ENCODE measurements around the gene WBP2.

The WBP2 gene

GRCh38 chr17:75840799-75841164 lies 14.4 kb downstream of the WBP2 start:
- H3K27ac ChIP-seq (ENCODE audit: extremely low read depth, low read depth, low read length), result no peak overlapping the region
- H3K4me1 ChIP-seq (ENCODE audit: control insufficient read depth, insufficient read depth, low read length), result no peaks in the 10 kb centered on the region; the same call in 1 of the 2 replicates
- ChIA-PET CTCF (interaction anchor here (0.6 kb wide), 2 partner anchors 23 to 217 kb away, joined by 4 read pairs; no protein-coding TSS in a partner anchor), POLR2A (interaction anchor here (0.7 to 2.0 kb wide), 4 partner anchors 15 to 67 kb away, joined by 3 to 9 read pairs (median 4); partner anchors contain the start of gene WBP2)
- H3K4me3 ChIP-seq (ENCODE audit: low read depth, low read length), result no peak overlapping the region
- no peaks in the 10 kb centered on the region for H3K9me3 ChIP-seq (ENCODE audit: control insufficient read depth, insufficient read depth, low read depth, low read length)
- TF ChIP-seq ZNF202 (tag by site-specific recombination; IDR thresholded peaks at IDR 0.05; ENCODE audit: borderline replicate concordance), result no peak
- no peak for TF ChIP-seq ZNF510 (tag by site-specific recombination; IDR thresholded peaks at IDR 0.05; ENCODE audit: insufficient replicate concordance)
- no peak for TF ChIP-seq ZNF311 (tag by site-specific recombination; IDR thresholded peaks at IDR 0.05; ENCODE audit: borderline replicate concordance)
- TF ChIP-seq ZNF132 (tag by site-specific recombination; IDR thresholded peaks at IDR 0.05; ENCODE audit: borderline replicate concordance), result no peak
- TF ChIP-seq ZNF645 (tag by site-specific recombination; IDR thresholded peaks at IDR 0.05), result no peak
- no peak for TF ChIP-seq ZNF133 (tag by site-specific recombination; IDR thresholded peaks at IDR 0.05)
- no peak for TF ChIP-seq EGR2 (tag by site-specific recombination; IDR thresholded peaks at IDR 0.05; ENCODE audit: low read depth)
- no peak for TF ChIP-seq ZNF561 (tag by site-specific recombination; IDR thresholded peaks at IDR 0.05; ENCODE audit: borderline replicate concordance)
- TF ChIP-seq ZNF24 (tag by site-specific recombination; IDR thresholded peaks at IDR 0.05), result no peak
- no peak for TF ChIP-seq MZF1 (tag by site-specific recombination; IDR thresholded peaks at IDR 0.05; ENCODE audit: borderline replicate concordance)
- TF ChIP-seq ZSCAN5A (tag by site-specific recombination; IDR thresholded peaks at IDR 0.05), result no peak
- no peak for TF ChIP-seq ZNF623 (tag by site-specific recombination; IDR thresholded peaks at IDR 0.05)
- no peak for TF ChIP-seq ZNF521 (tag by site-specific recombination; IDR thresholded peaks at IDR 0.05)
- TF ChIP-seq ZNF585B (tag by site-specific recombination; IDR thresholded peaks at IDR 0.05), result no peak
- TF ChIP-seq MYNN (tag by site-specific recombination; IDR thresholded peaks at IDR 0.05; ENCODE audit: borderline replicate concordance), result no peak
- TF ChIP-seq ZNF449 (tag by site-specific recombination; IDR thresholded peaks at IDR 0.05), result no peak
- no peak for TF ChIP-seq ZFHX2 (tag by site-specific recombination; conservative IDR thresholded peaks at IDR 0.05)
- no peaks in the 10 kb centered on the region for H3K36me3 ChIP-seq (ENCODE audit: control insufficient read depth in 2 of 2, insufficient read depth in 1 of 2, low read length in 2 of 2)

GRCh38 chr17:75839942-75840798 lies 15.0 kb downstream of the WBP2 start:
- Histone ChIP-seq H3K9me3 (ENCODE audit: control insufficient read depth, insufficient read depth, low read depth, low read length) (no peaks in the 10 kb centered on the region), H3K4me3 (ENCODE audit: low read depth, low read length) (no peak overlapping the region), H3K4me1 (ENCODE audit: control insufficient read depth, insufficient read depth, low read length) (no peaks in the 10 kb centered on the region; the same call in 1 of the 2 replicates), H3K27ac (ENCODE audit: extremely low read depth, low read depth, low read length) (no peak overlapping the region), H3K36me3 (ENCODE audit: control insufficient read depth in 2 of 2, insufficient read depth in 1 of 2, low read length in 2 of 2) (no peaks in the 10 kb centered on the region)
- POLR2A ChIA-PET, result interaction anchor here (0.6 to 2.0 kb wide), 8 partner anchors 16 to 367 kb away, joined by 3 to 9 read pairs (median 4); partner anchors contain the start of genes UNK and WBP2
- CTCF ChIA-PET, result interaction anchor here (0.6 to 1.6 kb wide), 4 partner anchors 10 to 218 kb away, joined by 3 to 8 read pairs (median 4); no protein-coding TSS in a partner anchor
- no peak for TF ChIP-seq HOXA7 (CRISPR knock-in tag; IDR thresholded peaks at IDR 0.05; ENCODE audit: borderline replicate concordance)
- TF ChIP-seq ZIC2 (tag by site-specific recombination; IDR thresholded peaks at IDR 0.05), result no peak
- no peak for TF ChIP-seq TRIM28 (IDR thresholded peaks at IDR 0.05; ENCODE audit: borderline replicate concordance, low read length)
- no peak for TF ChIP-seq SCRT1 (tag by site-specific recombination; IDR thresholded peaks at IDR 0.05; ENCODE audit: borderline replicate concordance)
- TF ChIP-seq ZBTB10 (tag by site-specific recombination; IDR thresholded peaks at IDR 0.05), result no peak
- no peak for TF ChIP-seq ZNF707 (tag by site-specific recombination; IDR thresholded peaks at IDR 0.05)

Measured in HEK293 (cell line).